Measurements from ENCODE around the gene CFTR.

DNA sequence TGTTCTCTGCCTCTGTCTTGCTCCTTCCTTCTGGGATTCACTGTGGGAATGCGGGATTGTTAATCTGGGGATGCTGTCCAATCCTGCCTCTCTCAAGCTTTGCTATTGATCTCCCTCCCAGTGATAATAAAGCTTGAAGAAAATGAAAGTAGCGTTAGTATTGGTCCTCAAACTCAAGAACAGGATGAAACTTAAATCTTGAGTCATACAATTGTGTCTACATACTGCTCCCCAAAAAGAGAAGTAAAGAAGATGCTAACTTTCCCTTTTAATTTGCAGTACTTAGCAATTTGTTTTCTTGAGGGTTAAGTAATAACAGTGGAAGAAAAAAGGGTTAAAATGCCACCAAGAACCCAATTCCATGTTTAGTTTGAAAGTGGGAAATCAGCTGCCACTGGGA lies 13.6 kb downstream of the CFTR start:
- TF ChIP-seq, protein P1, sequence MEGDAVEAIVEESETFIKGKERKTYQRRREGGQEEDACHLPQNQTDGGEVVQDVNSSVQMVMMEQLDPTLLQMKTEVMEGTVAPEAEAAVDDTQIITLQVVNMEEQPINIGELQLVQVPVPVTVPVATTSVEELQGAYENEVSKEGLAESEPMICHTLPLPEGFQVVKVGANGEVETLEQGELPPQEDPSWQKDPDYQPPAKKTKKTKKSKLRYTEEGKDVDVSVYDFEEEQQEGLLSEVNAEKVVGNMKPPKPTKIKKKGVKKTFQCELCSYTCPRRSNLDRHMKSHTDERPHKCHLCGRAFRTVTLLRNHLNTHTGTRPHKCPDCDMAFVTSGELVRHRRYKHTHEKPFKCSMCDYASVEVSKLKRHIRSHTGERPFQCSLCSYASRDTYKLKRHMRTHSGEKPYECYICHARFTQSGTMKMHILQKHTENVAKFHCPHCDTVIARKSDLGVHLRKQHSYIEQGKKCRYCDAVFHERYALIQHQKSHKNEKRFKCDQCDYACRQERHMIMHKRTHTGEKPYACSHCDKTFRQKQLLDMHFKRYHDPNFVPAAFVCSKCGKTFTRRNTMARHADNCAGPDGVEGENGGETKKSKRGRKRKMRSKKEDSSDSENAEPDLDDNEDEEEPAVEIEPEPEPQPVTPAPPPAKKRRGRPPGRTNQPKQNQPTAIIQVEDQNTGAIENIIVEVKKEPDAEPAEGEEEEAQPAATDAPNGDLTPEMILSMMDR (IDR thresholded peaks at IDR 0.05) = no peak
- TF ChIP-seq, protein P2, sequence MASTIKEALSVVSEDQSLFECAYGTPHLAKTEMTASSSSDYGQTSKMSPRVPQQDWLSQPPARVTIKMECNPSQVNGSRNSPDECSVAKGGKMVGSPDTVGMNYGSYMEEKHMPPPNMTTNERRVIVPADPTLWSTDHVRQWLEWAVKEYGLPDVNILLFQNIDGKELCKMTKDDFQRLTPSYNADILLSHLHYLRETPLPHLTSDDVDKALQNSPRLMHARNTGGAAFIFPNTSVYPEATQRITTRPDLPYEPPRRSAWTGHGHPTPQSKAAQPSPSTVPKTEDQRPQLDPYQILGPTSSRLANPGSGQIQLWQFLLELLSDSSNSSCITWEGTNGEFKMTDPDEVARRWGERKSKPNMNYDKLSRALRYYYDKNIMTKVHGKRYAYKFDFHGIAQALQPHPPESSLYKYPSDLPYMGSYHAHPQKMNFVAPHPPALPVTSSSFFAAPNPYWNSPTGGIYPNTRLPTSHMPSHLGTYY (CRISPR knock-in tag; IDR thresholded peaks at IDR 0.05) = no peak
